Endothelial cell of umbilical vein (primary cell): ENCODE measurements around the gene CERKL. TPM values are rescaled to one million over a fixed set of nuclear protein-coding genes. Genes with fewer than 3 reads are reported as not detected.

Experiments used
- BruUV-seq: library from RNA; stranded (reverse); fragments of 400-500 nt; replicated peaks from 2 replicates; lab custom pipeline; 2021; lab: Mats Ljungman, UMichigan
- CTCF ChIA-PET: fragments of 300-600, 350-600 bp; sonication (Branson Sonifier 250); formaldehyde crosslinking; loops from one replicate; lab custom pipeline; 2021; ENCODE audit warnings: antibody characterized with exemption, inconsistent platforms; lab: Charles Lee
- POLR2A ChIA-PET: fragments of 300-600, 350-600 bp; sonication (Branson Sonifier 250); formaldehyde crosslinking; loops from one replicate; lab custom pipeline; 2021; ENCODE audit warnings: antibody characterized with exemption, inconsistent platforms; lab: Charles Lee
- DNase-seq: peaks from one replicate; pipeline ENCODE4 v3.0.0-alpha.2; 2011; ENCODE audit warnings: low read depth, low spot score
- FAIRE-seq: peaks from 2 replicates; lab custom pipeline; 2011; peaks lifted over from hg19 to GRCh38; lab: Jason Lieb, UNC
- H2AFZ ChIP-seq: 2 replicates; pipeline ENCODE4 v1.6.0; 2012; ENCODE audit warnings: low read depth, low read length, control low read depth, inconsistent platforms
- H3K27ac ChIP-seq: 2 replicates; pipeline ENCODE4 v1.5.1; 2011; ENCODE audit warnings: low read depth, mild to moderate bottlenecking, control low read depth, low read length, moderate library complexity; ENCODE audit not compliant: insufficient read depth
- H3K27me3 ChIP-seq, 2 experiments: 2 replicates each; pipeline versions ENCODE4 v1.6.0 to v1.6.1; 2011; ENCODE audit warnings: low read length in 2 of 2, mixed read lengths in 1 of 2; ENCODE audit not compliant: control insufficient read depth in 2 of 2, insufficient read depth in 2 of 2
- H3K36me3 ChIP-seq, 2 experiments: 2 replicates in 1 of 2; 3 replicates in 1 of 2; pipeline ENCODE4 v1.5.1; 2011; ENCODE audit warnings: low read length in 2 of 2, mild to moderate bottlenecking in 1 of 2, moderate library complexity in 1 of 2; ENCODE audit not compliant: control insufficient read depth in 2 of 2, insufficient read depth in 2 of 2; ENCODE audit errors: extremely low read depth in 1 of 2
- H3K4me1 ChIP-seq: 3 replicates; pipeline ENCODE4 v1.5.1; 2011; ENCODE audit warnings: mild to moderate bottlenecking, low read length; ENCODE audit not compliant: control insufficient read depth, insufficient read depth; ENCODE audit errors: extremely low read depth
- H3K4me2 ChIP-seq: 2 replicates; pipeline ENCODE4 v1.6.1; 2011; ENCODE audit warnings: low read length, control low read depth, mixed read lengths; ENCODE audit not compliant: insufficient read depth
- H3K4me3 ChIP-seq, 3 experiments: fragments of 200-600 bp in 1 of 3; sonication (generic), shearing (Covaris generic) in 1 of 3; replicated peaks in 1 of 3; 2 replicates each; pipeline ENCODE4 v1.5.1; 2011 to 2016; ENCODE audit warnings: control low read depth in 3 of 3, low read length in 3 of 3, mild to moderate bottlenecking in 2 of 3, inconsistent platforms in 1 of 3, low read depth in 1 of 3, moderate library complexity in 1 of 3; ENCODE audit not compliant: insufficient read depth in 1 of 3
- H3K79me2 ChIP-seq: 2 replicates; pipeline ENCODE4 v1.6.0; 2012; ENCODE audit warnings: low read length, inconsistent platforms; ENCODE audit not compliant: control insufficient read depth, insufficient read depth
- H3K9ac ChIP-seq: replicated peaks from 2 replicates; pipeline ENCODE3; 2011; ENCODE audit warnings: low read length, control low read depth; ENCODE audit not compliant: insufficient read depth; ENCODE audit errors: extremely low read depth
- H3K9me1 ChIP-seq: replicated peaks from 3 replicates; pipeline ENCODE4 v1.6.0; 2011; ENCODE audit warnings: mild to moderate bottlenecking, low read length; ENCODE audit not compliant: control insufficient read depth, insufficient read depth; ENCODE audit errors: extremely low read depth
- H3K9me3 ChIP-seq: replicated peaks from 2 replicates; pipeline ENCODE4 v1.5.1; 2012; ENCODE audit warnings: low read length, inconsistent platforms; ENCODE audit not compliant: control insufficient read depth, insufficient read depth
- H4K20me1 ChIP-seq: replicated peaks from 2 replicates; pipeline ENCODE3; 2011; ENCODE audit warnings: mild to moderate bottlenecking, low read length; ENCODE audit not compliant: control insufficient read depth, insufficient read depth; ENCODE audit errors: extremely low read depth
- CTCF ChIP-seq, 2 donors: IDR thresholded peaks; 1 replicate in 1 of 2; 2 replicates in 1 of 2; pipeline ENCODE4 v1.5.1; 2011; ENCODE audit warnings: low read length in 2 of 2, mild to moderate bottlenecking in 2 of 2, moderate library complexity in 2 of 2, control low read depth in 1 of 2, inconsistent platforms in 1 of 2, low read depth in 1 of 2; ENCODE audit not compliant: insufficient read depth in 1 of 2; ENCODE audit errors: extremely low read depth in 1 of 2
- EZH2 ChIP-seq: IDR thresholded peaks from 2 replicates; pipeline ENCODE4 v1.6.1; 2012; ENCODE audit warnings: borderline replicate concordance, low read depth, mild to moderate bottlenecking, moderate library complexity, low read length, inconsistent platforms; ENCODE audit not compliant: severe bottlenecking
- GATA2 ChIP-seq: IDR thresholded peaks from 2 replicates; pipeline ENCODE4 v1.7.0; 2011; ENCODE audit warnings: low read depth, mild to moderate bottlenecking, moderate library complexity, mixed read lengths, low read length; ENCODE audit not compliant: insufficient read length, insufficient read depth
- JUN ChIP-seq: IDR thresholded peaks from 2 replicates; pipeline ENCODE4 v1.6.1; 2011; ENCODE audit warnings: borderline replicate concordance, low read depth; ENCODE audit not compliant: insufficient read length, insufficient read depth
- MAX ChIP-seq: IDR thresholded peaks from 2 replicates; pipeline ENCODE4 v1.6.1; 2011; ENCODE audit not compliant: insufficient read depth, insufficient read length
- MYC ChIP-seq: IDR thresholded peaks from one replicate; pipeline ENCODE4 v1.6.1; 2011; ENCODE audit warnings: mild to moderate bottlenecking, low read depth, low read length
- POLR2A ChIP-seq: IDR thresholded peaks from 2 replicates; pipeline ENCODE4 v1.6.1; 2012; ENCODE audit warnings: low read depth, mild to moderate bottlenecking, control low read depth, low read length
- POLR2AphosphoS5 ChIP-seq: IDR thresholded peaks from 2 replicates; pipeline ENCODE4 v1.6.1; 2012; ENCODE audit warnings: low read depth, mild to moderate bottlenecking, control low read depth, low read length, moderate library complexity; ENCODE audit not compliant: insufficient read depth
- dilution Hi-C: fragments of 300-500 bp; cut with MboI; formaldehyde crosslinking; loops from one replicate; pipeline ENCODE4 v1.15.0; 2019; ENCODE audit warnings: low sequenced_read_pairs; ENCODE audit not compliant: extremely low pct_ligation_motif_present
- intact Hi-C: fragments of 100-400 bp; cut with micrococcal nuclease; formaldehyde crosslinking; loops from one replicate; pipeline ENCODE4 v1.10.0; 2022
- polyA plus RNA-seq, 4 experiments: library from polyadenylated mRNA; depleted of rRNA in 3 of 4; stranded (reverse) in 3 of 4; unstranded in 1 of 4; fragments of >200 nt; gene quantifications; 2 replicates each; pipeline versions ENCODE4 v1.2.1 to v1.2.3, GENCODE V29; 2011 to 2012; ENCODE audit warnings: missing spikeins in 1 of 4
- total RNA-seq: library from RNA; stranded (reverse); gene quantifications from 2 replicates; pipeline ENCODE4 v1.2.3, GENCODE V29; 2021

The CERKL gene
- total and polyA plus RNA-seq, 2 donors (not counting 3 experiments of a cell fraction or from before 2014, with no cell fraction given), result not detected

GRCh38 chr2:181680937-181681811 is 24.3 kb upstream of the CERKL start:
- no peak for FAIRE-seq
- Histone ChIP-seq H3K4me2 (no peak overlapping the region), H3K79me2 (no peaks in the 10 kb centered on the region), H3K9me3 (no peaks in the 10 kb centered on the region), H4K20me1 (no peaks in the 10 kb centered on the region), H2AFZ (no peak overlapping the region), H3K9me1 (no peaks in the 10 kb centered on the region), H3K36me3 (no peaks in the 10 kb centered on the region), H3K9ac (no peak overlapping the region), H3K4me1 (no peaks in the 10 kb centered on the region), H3K4me3 (no peak overlapping the region), H3K27ac (no peak overlapping the region), H3K27me3 (peaks cover 70 to 81% of the 10 kb centered on the region in 2 experiments)
- CTCF ChIA-PET, result no interaction called here
- DNase-seq, result no peak
- POLR2A ChIA-PET, result no interaction called here
- no TSS peak for BruUV-seq
- TF ChIP-seq MYC (no peak), POLR2A (no peak), GATA2 (no peak), JUN (no peak), EZH2 (peak; percentile 70), POLR2AphosphoS5 (no peak), MAX (no peak), CTCF (IDR thresholded peaks at IDR 0.05; ENCODE audit: extremely low read depth in 1 of 2, insufficient read depth in 1 of 2, low read depth in 1 of 2, low read length in 2 of 2) (no peak)
- intact Hi-C loops, result no loop called here
- dilution Hi-C loops, result no loop called here
